ENCODE results near the gene NCK2. TPM values are rescaled to one million over a fixed set of nuclear protein-coding genes. Genes with fewer than 3 reads are reported as not detected.

The NCK2 gene
- total and polyA plus RNA-seq, 4 donors = 28.8 to 44.6 (median 40.9) TPM

DNA sequence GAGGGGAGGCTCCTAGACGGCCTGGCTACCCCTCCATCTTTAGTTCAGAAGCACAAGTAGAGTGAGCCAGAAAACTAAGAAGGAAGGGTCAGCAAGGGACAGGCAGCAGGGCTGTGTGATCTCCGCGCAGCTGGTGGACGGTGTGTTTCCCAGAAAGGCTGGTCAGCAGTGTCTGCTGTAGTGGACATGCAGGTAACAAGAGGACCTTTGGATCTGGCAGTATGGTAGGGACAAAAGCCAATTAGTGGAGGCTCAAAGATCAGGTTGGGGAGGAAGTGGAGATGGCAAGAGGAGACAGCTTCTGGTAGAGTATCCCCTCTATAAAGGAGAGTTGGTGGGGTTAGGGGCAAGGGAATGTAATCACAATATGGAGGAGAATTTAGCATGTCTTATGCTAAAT, 95.1 kb downstream of the NCK2 start:
- no peak for DNase-seq
- H3K4me1 ChIP-seq (ENCODE audit: control insufficient read depth in 1 of 2, insufficient read depth in 2 of 2, low read length in 2 of 2) = no peaks in the 10 kb centered on the region
- H3K4me3 ChIP-seq (ENCODE audit: low read length in 2 of 2) = no peak overlapping the region
- H3K27me3 ChIP-seq (ENCODE audit: control insufficient read depth in 1 of 2, insufficient read depth in 2 of 2, low read length in 1 of 2) = no peaks in the 10 kb centered on the region
- intact Hi-C loops (cut with DNase I) = no loop called here
- no peak for ATAC-seq (ENCODE audit: low FRiP score)
- 84 to 85% methylated on average over 4 of the region's 4 CpGs for WGBS, 2 donors
- H3K36me3 ChIP-seq (ENCODE audit: control insufficient read depth in 1 of 2, insufficient read depth in 2 of 2, low read length in 1 of 2) = no peaks in the 10 kb centered on the region
- H3K27ac ChIP-seq (ENCODE audit: low read depth in 1 of 2, low read length in 2 of 2) = no peak overlapping the region
- no peaks in the 10 kb centered on the region for H3K9me3 ChIP-seq (ENCODE audit: control insufficient read depth, low read length)

DNA sequence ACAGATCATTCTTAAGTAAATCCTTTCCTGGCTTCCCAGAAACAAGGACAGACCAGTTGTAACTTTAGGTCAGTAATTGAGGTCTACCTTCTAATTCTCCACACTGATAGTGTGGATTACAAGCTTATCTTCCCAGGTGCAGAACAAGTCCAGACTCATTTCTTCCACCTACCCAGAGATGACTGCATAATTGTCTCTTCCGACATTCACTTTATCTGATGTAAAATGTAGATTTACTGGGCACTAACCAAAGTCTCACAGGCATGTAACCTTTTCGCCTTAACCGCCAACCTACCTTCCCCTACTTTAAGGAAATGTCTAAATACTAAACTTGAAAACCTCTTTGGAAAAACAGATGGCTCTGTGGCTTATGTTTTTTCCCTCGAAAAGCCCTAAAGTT, 96.2 kb downstream of the NCK2 start:
- DNase-seq = no peak
- H3K36me3 ChIP-seq (ENCODE audit: control insufficient read depth in 1 of 2, insufficient read depth in 2 of 2, low read length in 1 of 2) = no peaks in the 10 kb centered on the region
- H3K4me3 ChIP-seq (ENCODE audit: low read length in 2 of 2) = no peak overlapping the region
- H3K9me3 ChIP-seq (ENCODE audit: control insufficient read depth, low read length) = no peaks in the 10 kb centered on the region
- no peak for ATAC-seq (ENCODE audit: low FRiP score)
- no peaks in the 10 kb centered on the region for H3K4me1 ChIP-seq (ENCODE audit: control insufficient read depth in 1 of 2, insufficient read depth in 2 of 2, low read length in 2 of 2)
- WGBS, 2 donors = 98 to 99% methylated on average over 4 of the region's 4 CpGs
- H3K27ac ChIP-seq (ENCODE audit: low read depth in 1 of 2, low read length in 2 of 2) = no peak overlapping the region
- intact Hi-C loops (cut with DNase I) = no loop called here
- H3K27me3 ChIP-seq (ENCODE audit: control insufficient read depth in 1 of 2, insufficient read depth in 2 of 2, low read length in 1 of 2) = no peaks in the 10 kb centered on the region

DNA sequence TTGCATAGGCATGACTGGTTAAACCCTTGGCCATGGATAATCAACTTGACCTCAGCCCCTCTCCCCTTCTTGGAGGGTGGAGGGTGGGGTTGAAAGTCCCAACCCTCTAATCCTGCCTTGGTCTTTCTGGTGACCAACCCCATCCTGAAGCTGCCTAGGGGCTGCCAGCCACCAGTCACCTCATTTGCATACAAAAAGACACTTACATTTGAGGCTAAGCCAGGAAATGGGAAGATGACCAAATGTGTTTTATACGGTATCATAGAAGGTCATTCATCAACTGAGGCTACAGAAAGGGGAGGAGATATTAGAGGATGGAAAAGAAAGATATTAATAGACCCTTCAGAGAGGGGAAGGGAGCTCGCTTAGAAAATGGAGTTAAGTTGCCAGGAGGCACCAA, 96.8 kb downstream of the NCK2 start:
- Histone ChIP-seq H3K27me3 (ENCODE audit: control insufficient read depth in 1 of 2, insufficient read depth in 2 of 2, low read length in 1 of 2) (no peaks in the 10 kb centered on the region), H3K9me3 (ENCODE audit: control insufficient read depth, low read length) (no peaks in the 10 kb centered on the region), H3K27ac (ENCODE audit: low read depth in 1 of 2, low read length in 2 of 2) (no peak overlapping the region), H3K4me1 (ENCODE audit: control insufficient read depth in 1 of 2, insufficient read depth in 2 of 2, low read length in 2 of 2) (no peaks in the 10 kb centered on the region), H3K4me3 (ENCODE audit: low read length in 2 of 2) (no peak overlapping the region), H3K36me3 (ENCODE audit: control insufficient read depth in 1 of 2, insufficient read depth in 2 of 2, low read length in 1 of 2) (no peaks in the 10 kb centered on the region)
- DNase-seq = no peak
- no peak for ATAC-seq (ENCODE audit: low FRiP score)
- intact Hi-C loops (cut with DNase I) = no loop called here
- 79 to 83% methylated on average over 2 of the region's 2 CpGs for WGBS, 2 donors

DNA sequence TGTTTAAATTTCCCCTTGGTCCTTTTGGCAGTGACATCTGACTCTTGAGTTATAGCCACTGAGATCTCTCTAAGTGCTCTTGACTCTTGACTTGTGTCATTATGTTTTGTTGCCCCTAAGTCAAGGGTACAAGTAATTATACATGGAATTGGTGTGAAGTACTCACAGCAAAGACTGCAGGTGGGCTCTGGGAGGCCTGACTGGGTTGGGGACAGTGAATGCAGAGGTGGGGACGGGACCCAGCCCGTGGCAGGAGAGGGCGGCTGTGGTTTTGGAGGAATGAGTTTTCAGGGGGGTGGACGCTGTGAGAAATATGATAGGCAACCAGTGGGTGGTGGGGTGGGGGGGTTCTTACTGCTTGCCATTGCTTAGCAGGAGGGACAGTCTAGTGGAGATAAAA, 97.8 kb downstream of the NCK2 start:
- H3K4me3 ChIP-seq (ENCODE audit: low read length in 2 of 2) = no peak overlapping the region
- no peaks in the 10 kb centered on the region for H3K4me1 ChIP-seq (ENCODE audit: control insufficient read depth in 1 of 2, insufficient read depth in 2 of 2, low read length in 2 of 2)
- no peaks in the 10 kb centered on the region for H3K9me3 ChIP-seq (ENCODE audit: control insufficient read depth, low read length)
- no peaks in the 10 kb centered on the region for H3K36me3 ChIP-seq (ENCODE audit: control insufficient read depth in 1 of 2, insufficient read depth in 2 of 2, low read length in 1 of 2)
- WGBS, 2 donors = 97 to 98% methylated on average over 4 of the region's 4 CpGs
- no peaks in the 10 kb centered on the region for H3K27me3 ChIP-seq (ENCODE audit: control insufficient read depth in 1 of 2, insufficient read depth in 2 of 2, low read length in 1 of 2)
- intact Hi-C loops (cut with DNase I) = no loop called here
- ATAC-seq (ENCODE audit: low FRiP score) = no peak
- DNase-seq = no peak
- no peak overlapping the region for H3K27ac ChIP-seq (ENCODE audit: low read depth in 1 of 2, low read length in 2 of 2)

DNA sequence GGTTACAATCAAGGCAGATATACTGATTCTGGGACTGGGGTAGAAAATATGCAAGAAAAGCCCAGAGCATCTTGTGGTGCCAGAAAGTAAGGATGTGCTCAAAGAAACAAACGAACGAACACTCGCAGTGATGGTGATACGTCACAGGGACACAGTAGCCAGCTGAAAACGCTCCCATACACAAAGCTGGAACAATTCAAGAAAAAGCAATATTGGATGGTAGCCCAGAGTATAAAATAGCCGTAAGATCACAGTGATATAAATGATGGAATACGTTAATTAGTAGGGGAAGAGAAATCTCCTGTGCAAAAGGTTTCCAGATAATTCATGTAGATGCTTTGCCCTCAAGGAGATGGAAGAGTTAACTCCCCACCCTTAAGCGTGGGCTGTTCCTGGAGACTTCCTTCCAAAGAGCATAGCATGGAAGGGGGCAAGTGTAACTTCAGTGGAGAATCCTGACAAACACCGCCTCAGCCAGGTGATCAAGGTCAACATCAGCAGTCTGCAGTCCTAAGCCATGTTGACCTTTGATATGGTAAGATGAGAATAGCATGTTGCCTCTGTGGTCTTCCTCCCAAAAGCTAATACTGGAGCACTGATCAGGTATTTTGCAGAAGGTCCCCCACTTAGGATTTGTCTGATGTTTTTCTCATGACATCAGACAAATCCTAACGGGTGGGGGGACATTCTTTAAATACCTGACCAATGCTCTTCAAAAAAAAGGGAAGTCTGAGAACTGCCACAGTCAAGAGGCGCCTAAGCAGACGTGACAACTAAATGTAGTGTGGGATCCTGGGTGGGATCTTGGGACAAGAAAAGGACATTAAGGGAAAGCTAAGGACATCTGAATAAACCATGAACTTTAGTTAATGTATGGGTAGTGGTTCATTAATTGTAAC, 99.0 kb downstream of the NCK2 start:
- H3K27ac ChIP-seq (ENCODE audit: low read depth in 1 of 2, low read length in 2 of 2) = no peak overlapping the region
- ATAC-seq (ENCODE audit: low FRiP score) (no peak), DNase-seq (no peak)
- WGBS, 2 donors = 74 to 84% methylated on average over 12 of the region's 12 CpGs
- H3K4me3 ChIP-seq (ENCODE audit: low read length in 2 of 2) = no peak overlapping the region
- peaks cover 0 to 1% of the 10 kb centered on the region in 2 donors for H3K36me3 ChIP-seq (ENCODE audit: control insufficient read depth in 1 of 2, insufficient read depth in 2 of 2, low read length in 1 of 2)
- intact Hi-C loops (cut with DNase I) = no loop called here
- no peaks in the 10 kb centered on the region for H3K9me3 ChIP-seq (ENCODE audit: control insufficient read depth, low read length)
- no peaks in the 10 kb centered on the region for H3K27me3 ChIP-seq (ENCODE audit: control insufficient read depth in 1 of 2, insufficient read depth in 2 of 2, low read length in 1 of 2)
- H3K4me1 ChIP-seq (ENCODE audit: control insufficient read depth in 1 of 2, insufficient read depth in 2 of 2, low read length in 2 of 2) = no peaks in the 10 kb centered on the region

DNA sequence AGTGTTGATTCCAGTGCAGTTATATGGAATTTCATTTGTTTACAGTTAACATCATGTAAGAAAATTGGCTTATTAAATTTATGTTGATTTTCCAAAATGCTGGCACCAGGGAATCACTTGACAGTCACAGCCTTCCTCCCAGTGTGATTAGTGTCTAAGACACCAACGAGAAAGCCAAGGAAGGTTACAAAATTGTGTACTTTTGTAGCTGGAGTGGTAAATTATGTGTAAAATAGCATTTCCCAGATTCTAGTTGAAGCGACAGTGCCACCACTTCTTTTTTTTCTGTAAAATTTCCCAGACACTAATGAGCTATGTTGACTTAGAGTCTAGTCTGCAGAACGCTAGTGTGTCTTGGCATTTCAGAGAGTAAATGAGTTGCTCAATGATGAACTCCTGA, 101.3 kb downstream of the NCK2 start:
- Histone ChIP-seq H3K4me3 (ENCODE audit: low read length in 2 of 2) (no peak overlapping the region), H3K9me3 (ENCODE audit: control insufficient read depth, low read length) (no peaks in the 10 kb centered on the region), H3K27ac (ENCODE audit: low read depth in 1 of 2, low read length in 2 of 2) (no peak overlapping the region), H3K36me3 (ENCODE audit: control insufficient read depth in 1 of 2, insufficient read depth in 2 of 2, low read length in 1 of 2) (peaks cover 0 to 1% of the 10 kb centered on the region in 2 donors), H3K27me3 (ENCODE audit: control insufficient read depth in 1 of 2, insufficient read depth in 2 of 2, low read length in 1 of 2) (no peaks in the 10 kb centered on the region), H3K4me1 (ENCODE audit: control insufficient read depth in 1 of 2, insufficient read depth in 2 of 2, low read length in 2 of 2) (no peaks in the 10 kb centered on the region)
- WGBS, 2 donors = 30 to 32% methylated on average over 3 of the region's 3 CpGs
- intact Hi-C loops (cut with DNase I) = no loop called here
- ATAC-seq (ENCODE audit: low FRiP score) (no peak), DNase-seq (no peak)

DNA sequence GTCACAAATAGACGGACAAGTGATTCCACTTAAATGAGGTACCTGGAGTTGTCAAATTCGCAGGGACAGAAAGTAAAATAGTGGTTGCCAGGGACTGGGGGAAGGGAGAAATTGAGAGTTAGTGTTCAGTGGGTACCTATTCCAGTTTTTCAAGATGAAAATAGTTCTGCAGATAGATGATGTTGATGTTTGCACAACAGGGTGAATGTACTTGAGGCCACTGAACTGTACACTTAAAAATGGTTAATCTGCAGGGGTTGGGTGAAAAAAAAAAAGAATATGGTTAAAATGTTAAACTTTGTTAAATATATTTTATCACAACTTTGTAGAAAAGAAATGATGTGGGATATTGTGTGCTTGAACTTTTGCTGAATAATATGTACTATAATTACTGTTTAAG, 102.3 kb downstream of the NCK2 start:
- intact Hi-C loops (cut with DNase I) = no loop called here
- ATAC-seq (ENCODE audit: low FRiP score) = no peak
- H3K27ac ChIP-seq (ENCODE audit: low read depth in 1 of 2, low read length in 2 of 2) = no peak overlapping the region
- H3K4me1 ChIP-seq (ENCODE audit: control insufficient read depth in 1 of 2, insufficient read depth in 2 of 2, low read length in 2 of 2) = no peaks in the 10 kb centered on the region
- no peak overlapping the region for H3K4me3 ChIP-seq (ENCODE audit: low read length in 2 of 2)
- no peaks in the 10 kb centered on the region for H3K27me3 ChIP-seq (ENCODE audit: control insufficient read depth in 1 of 2, insufficient read depth in 2 of 2, low read length in 1 of 2)
- no peaks in the 10 kb centered on the region for H3K9me3 ChIP-seq (ENCODE audit: control insufficient read depth, low read length)
- peaks cover 0 to 1% of the 10 kb centered on the region in 2 donors for H3K36me3 ChIP-seq (ENCODE audit: control insufficient read depth in 1 of 2, insufficient read depth in 2 of 2, low read length in 1 of 2)
- DNase-seq = no peak
- 97 to 100% methylated on average over 2 of the region's 2 CpGs for WGBS, 2 donors

DNA sequence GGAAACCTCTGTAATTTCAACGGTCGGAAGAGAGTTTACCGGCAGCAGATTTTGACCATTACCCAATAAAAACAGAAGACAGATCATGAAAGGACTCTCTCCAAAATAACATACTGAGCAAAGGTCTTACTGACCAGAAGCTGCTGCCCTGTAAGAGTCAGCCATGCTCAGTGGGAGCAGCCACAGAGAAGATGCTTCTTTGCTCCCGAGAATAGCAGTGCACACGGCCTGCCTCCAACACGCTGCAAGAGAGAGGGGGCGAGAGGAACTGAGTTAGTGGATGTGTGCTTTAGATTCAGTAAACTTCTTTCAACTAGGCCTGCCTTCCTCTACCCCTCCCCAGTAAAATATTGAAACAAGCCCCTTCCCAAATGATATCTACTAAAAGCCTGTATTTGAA, 103.7 kb downstream of the NCK2 start:
- no peaks in the 10 kb centered on the region for H3K4me1 ChIP-seq (ENCODE audit: control insufficient read depth in 1 of 2, insufficient read depth in 2 of 2, low read length in 2 of 2)
- no peaks in the 10 kb centered on the region for H3K27me3 ChIP-seq (ENCODE audit: control insufficient read depth in 1 of 2, insufficient read depth in 2 of 2, low read length in 1 of 2)
- WGBS, 2 donors = 62 to 63% methylated on average over 7 of the region's 7 CpGs
- no peak for ATAC-seq (ENCODE audit: low FRiP score)
- no peak for DNase-seq
- intact Hi-C loops (cut with DNase I) = no loop called here
- H3K9me3 ChIP-seq (ENCODE audit: control insufficient read depth, low read length) = no peaks in the 10 kb centered on the region
- no peak overlapping the region for H3K4me3 ChIP-seq (ENCODE audit: low read length in 2 of 2)
- peaks cover 0 to 1% of the 10 kb centered on the region in 2 donors for H3K36me3 ChIP-seq (ENCODE audit: control insufficient read depth in 1 of 2, insufficient read depth in 2 of 2, low read length in 1 of 2)
- H3K27ac ChIP-seq (ENCODE audit: low read depth in 1 of 2, low read length in 2 of 2) = no peak overlapping the region

DNA sequence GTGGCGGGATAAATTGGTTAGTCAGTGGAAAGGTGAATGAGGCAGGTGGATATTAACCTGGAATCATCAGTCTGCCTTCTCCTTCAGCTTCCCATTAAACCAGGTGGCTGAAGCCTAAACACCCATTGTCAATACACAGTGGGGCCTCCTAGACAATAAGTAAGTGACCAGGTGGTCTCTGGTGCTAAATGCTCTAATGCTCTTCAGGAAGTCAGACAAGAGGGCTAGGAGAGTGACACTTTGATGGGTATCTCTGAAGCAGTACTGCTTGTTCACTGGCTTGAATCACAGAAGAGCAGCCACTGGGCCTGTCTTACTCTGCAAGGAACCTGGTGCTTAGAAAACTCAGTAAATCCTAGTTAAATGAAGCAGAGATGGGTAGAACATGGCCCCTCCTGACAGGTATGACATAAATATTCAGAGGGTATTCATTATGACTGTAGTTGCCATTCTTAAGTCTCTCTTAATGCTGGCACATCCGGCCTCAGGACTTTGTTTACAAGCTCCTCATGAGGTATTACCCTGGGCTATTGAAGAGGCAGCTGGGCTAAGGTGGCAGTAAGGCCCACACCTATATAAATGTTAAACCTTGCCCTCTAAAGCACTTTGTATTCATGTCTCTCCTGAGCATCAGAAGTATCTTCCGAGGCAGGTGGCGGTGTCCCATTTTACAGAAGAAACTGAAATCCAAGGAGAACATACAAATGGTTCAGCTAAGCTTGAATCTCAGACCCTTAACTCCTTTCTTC, 104.9 kb downstream of the NCK2 start:
- no peak for ATAC-seq (ENCODE audit: low FRiP score)
- Histone ChIP-seq H3K27ac (ENCODE audit: low read depth in 1 of 2, low read length in 2 of 2) (no peak overlapping the region), H3K9me3 (ENCODE audit: control insufficient read depth, low read length) (no peaks in the 10 kb centered on the region), H3K36me3 (ENCODE audit: control insufficient read depth in 1 of 2, insufficient read depth in 2 of 2, low read length in 1 of 2) (peaks cover 0 to 1% of the 10 kb centered on the region in 2 donors), H3K27me3 (ENCODE audit: control insufficient read depth in 1 of 2, insufficient read depth in 2 of 2, low read length in 1 of 2) (no peaks in the 10 kb centered on the region), H3K4me3 (ENCODE audit: low read length in 2 of 2) (no peak overlapping the region), H3K4me1 (ENCODE audit: control insufficient read depth in 1 of 2, insufficient read depth in 2 of 2, low read length in 2 of 2) (no peaks in the 10 kb centered on the region)
- intact Hi-C loops (cut with DNase I) = no loop called here
- no peak for DNase-seq
- 96 to 97% methylated on average over 4 of the region's 4 CpGs for WGBS, 2 donors
